H1 (cell line): ENCODE data around the gene MEA1. TPM values are rescaled to one million over a fixed set of nuclear protein-coding genes. Genes with fewer than 3 reads are reported as not detected.

Experiments used
- CTCF ChIA-PET: fragments of 300-600 bp; sonication (Branson Sonifier 250); formaldehyde crosslinking; loops from one replicate; lab custom pipeline; 2021; ENCODE audit not compliant: partially characterized antibody; lab: Charles Lee
- POLR2A ChIA-PET: fragments of 300-600 bp; sonication (Branson Sonifier 250); formaldehyde crosslinking; loops from one replicate; lab custom pipeline; 2021; ENCODE audit warnings: inconsistent platforms; ENCODE audit not compliant: partially characterized antibody; lab: Charles Lee
- DNase-seq, 2 experiments: peaks; one replicate each; pipeline versions ENCODE4 v3.0.0 to v3.0.0-alpha.2; 2010 to 2022; ENCODE audit warnings: low spot score in 2 of 2, low read depth in 1 of 2, mixed read lengths in 1 of 2
- FAIRE-seq: peaks from 2 replicates; lab custom pipeline; 2011; peaks lifted over from hg19 to GRCh38; lab: Jason Lieb, UNC
- H2AFZ ChIP-seq: 2 replicates; pipeline ENCODE4 v1.8.1; 2012; ENCODE audit warnings: low read length, inconsistent platforms
- H2AK5ac ChIP-seq: 2 replicates; pipeline ENCODE4 v1.6.1; 2013; ENCODE audit warnings: low read depth, low read length
- H2BK120ac ChIP-seq: replicated peaks from 2 replicates; pipeline ENCODE3; 2013; ENCODE audit warnings: low read depth, low read length, inconsistent platforms
- H2BK12ac ChIP-seq: 2 replicates; pipeline ENCODE4 v1.6.1; 2013; ENCODE audit warnings: low read depth, low read length
- H2BK15ac ChIP-seq: 2 replicates; pipeline ENCODE4 v1.6.1; 2013; ENCODE audit warnings: low read length
- H2BK20ac ChIP-seq: 2 replicates; pipeline ENCODE4 v1.6.1; 2013; ENCODE audit warnings: low read length
- H2BK5ac ChIP-seq: 2 replicates; pipeline ENCODE4 v1.6.1; 2013; ENCODE audit warnings: low read depth, low read length
- H3K14ac ChIP-seq: 2 replicates; pipeline ENCODE4 v1.6.1; 2013; ENCODE audit warnings: inconsistent platforms; ENCODE audit not compliant: insufficient read length
- H3K18ac ChIP-seq: 2 replicates; pipeline ENCODE4 v1.6.1; 2013; ENCODE audit warnings: low read length; ENCODE audit errors: extremely low read depth
- H3K23ac ChIP-seq: 2 replicates; pipeline ENCODE4 v1.6.1; 2013; ENCODE audit warnings: inconsistent platforms; ENCODE audit not compliant: insufficient read length
- H3K23me2 ChIP-seq: 2 replicates; pipeline ENCODE4 v1.6.1; 2013; ENCODE audit warnings: low read depth, low read length
- H3K27ac ChIP-seq: 2 replicates; pipeline ENCODE4 v1.6.1; 2011; ENCODE audit warnings: low read depth, low read length, inconsistent platforms
- H3K27me3 ChIP-seq, 4 experiments: replicated peaks in 1 of 4; 1 replicate in 1 of 4; 2 replicates in 3 of 4; pipeline versions ENCODE4 v1.6.1 to v1.8.1; 2011 to 2013; ENCODE audit warnings: low read length in 3 of 4, mild to moderate bottlenecking in 3 of 4, inconsistent platforms in 2 of 4, mixed read lengths in 2 of 4, moderate library complexity in 1 of 4; ENCODE audit not compliant: control insufficient read depth in 3 of 4, insufficient read depth in 3 of 4; ENCODE audit errors: extremely low read depth in 1 of 4
- H3K36me3 ChIP-seq, 4 experiments: 2 replicates each; pipeline versions ENCODE4 v1.6.1 to v1.8.1; 2011 to 2013; ENCODE audit warnings: mild to moderate bottlenecking in 4 of 4, low read length in 3 of 4, moderate library complexity in 2 of 4, control low read depth in 1 of 4, inconsistent platforms in 1 of 4; ENCODE audit not compliant: insufficient read depth in 4 of 4, control insufficient read depth in 2 of 4
- H3K4ac ChIP-seq: replicated peaks from 2 replicates; pipeline ENCODE3; 2013; ENCODE audit warnings: low read length, low read depth, mixed read lengths, inconsistent platforms; ENCODE audit not compliant: insufficient read length
- H3K4me1 ChIP-seq, 4 experiments: replicated peaks in 1 of 4; 1 replicate in 1 of 4; 2 replicates in 3 of 4; pipeline versions ENCODE4 v1.6.1 to v1.8.1; 2011 to 2013; ENCODE audit warnings: low read length in 3 of 4, inconsistent platforms in 2 of 4, mixed read lengths in 1 of 4; ENCODE audit not compliant: insufficient read depth in 4 of 4, control insufficient read depth in 3 of 4
- H3K4me2 ChIP-seq, 2 experiments: 2 replicates each; pipeline versions ENCODE4 v1.6.1 to v1.8.1; 2011 to 2013; ENCODE audit warnings: low read depth in 2 of 2, low read length in 2 of 2, control low read depth in 1 of 2, inconsistent platforms in 1 of 2, mild to moderate bottlenecking in 1 of 2; ENCODE audit not compliant: insufficient read depth in 1 of 2
- H3K4me3 ChIP-seq, 4 experiments: fragments of 200-600, 300-600 bp in 1 of 4; sonication (generic), shearing (Covaris generic), sonication (Bioruptor Twin) in 1 of 4; 2 replicates each; pipeline versions ENCODE4 v1.5.1 to v1.8.1; 2011 to 2016; ENCODE audit warnings: low read length in 4 of 4, low read depth in 3 of 4, control low read depth in 2 of 4, inconsistent platforms in 2 of 4, mild to moderate bottlenecking in 2 of 4, mixed read lengths in 1 of 4, moderate library complexity in 1 of 4; ENCODE audit not compliant: insufficient read depth in 2 of 4; ENCODE audit errors: extremely low read depth in 1 of 4
- H3K56ac ChIP-seq: replicated peaks from 2 replicates; pipeline ENCODE3; 2013; ENCODE audit warnings: low read depth, mild to moderate bottlenecking, mixed read lengths, low read length, inconsistent platforms; ENCODE audit not compliant: insufficient read length
- H3K79me1 ChIP-seq: 2 replicates; pipeline ENCODE4 v1.6.1; 2013; ENCODE audit warnings: low read depth, low read length, control low read depth
- H3K79me2 ChIP-seq, 2 experiments: 2 replicates each; pipeline versions ENCODE4 v1.6.1 to v1.8.1; 2012 to 2013; ENCODE audit warnings: low read length in 2 of 2, mild to moderate bottlenecking in 2 of 2, inconsistent platforms in 1 of 2; ENCODE audit not compliant: insufficient read depth in 2 of 2, control insufficient read depth in 1 of 2
- H3K9ac ChIP-seq, 4 experiments: replicated peaks in 1 of 4; 1 replicate in 1 of 4; 2 replicates in 3 of 4; pipeline versions ENCODE4 v1.6.1 to v1.8.1; 2011 to 2013; ENCODE audit warnings: low read depth in 3 of 4, low read length in 3 of 4, control low read depth in 2 of 4, mild to moderate bottlenecking in 2 of 4, moderate library complexity in 2 of 4, inconsistent platforms in 1 of 4; ENCODE audit errors: extremely low read depth in 1 of 4
- H3K9me3 ChIP-seq, 2 experiments: 2 replicates each; pipeline versions ENCODE4 v1.6.1 to v1.8.1; 2012 to 2013; ENCODE audit warnings: mild to moderate bottlenecking in 2 of 2, moderate library complexity in 2 of 2, control low read depth in 1 of 2, inconsistent platforms in 1 of 2, low read depth in 1 of 2, low read length in 1 of 2, mixed read lengths in 1 of 2; ENCODE audit not compliant: insufficient read depth in 2 of 2
- H4K20me1 ChIP-seq, 2 experiments: replicated peaks in 1 of 2; 2 replicates each; pipeline versions ENCODE3 to v1.8.1; 2011 to 2013; ENCODE audit warnings: inconsistent platforms in 2 of 2, low read length in 2 of 2, mild to moderate bottlenecking in 1 of 2; ENCODE audit not compliant: insufficient read depth in 2 of 2, control insufficient read depth in 1 of 2
- H4K5ac ChIP-seq: 2 replicates; pipeline ENCODE4 v1.6.1; 2013; ENCODE audit warnings: low read length, low read depth, mixed read lengths, inconsistent platforms; ENCODE audit not compliant: insufficient read length
- H4K8ac ChIP-seq: 2 replicates; pipeline ENCODE4 v1.8.0; 2013; ENCODE audit warnings: mild to moderate bottlenecking, moderate library complexity, low read length, inconsistent platforms; ENCODE audit not compliant: insufficient read depth; ENCODE audit errors: extremely low read depth
- H4K91ac ChIP-seq: replicated peaks from 2 replicates; pipeline ENCODE3; 2013; ENCODE audit warnings: low read length, mixed read lengths, inconsistent platforms; ENCODE audit not compliant: insufficient read length
- ASH2L ChIP-seq: fragments of 200-600, 300-600 bp; sonication (generic); IDR thresholded peaks from one replicate; pipeline ENCODE4 v1.7.1; 2017; ENCODE audit warnings: low read length
- BRCA1 ChIP-seq: IDR thresholded peaks from 2 replicates; pipeline ENCODE4 v1.6.1; 2012; ENCODE audit warnings: low read depth, low read length, improper control_type of control experiment
- GABPA ChIP-seq: IDR thresholded peaks from 2 replicates; pipeline ENCODE4 v1.6.1; 2011; ENCODE audit warnings: mild to moderate bottlenecking, low read length, moderate library complexity, borderline replicate concordance; ENCODE audit not compliant: insufficient read depth
- JUN ChIP-seq: IDR thresholded peaks from 2 replicates; pipeline ENCODE4 v1.6.1; 2011; ENCODE audit warnings: low read depth, mild to moderate bottlenecking, improper control_type of control experiment, low read length
- KDM5A ChIP-seq: fragments of 200-600 bp; IDR thresholded peaks from 2 replicates; pipeline ENCODE4 v1.7.1; 2012; ENCODE audit warnings: mild to moderate bottlenecking, low read length, inconsistent platforms, mixed read lengths
- NANOG ChIP-seq: IDR thresholded peaks from 2 replicates; pipeline ENCODE4 v1.6.1; 2011; ENCODE audit warnings: low read length, low read depth, mild to moderate bottlenecking, inconsistent platforms; ENCODE audit not compliant: insufficient read depth, poor library complexity, severe bottlenecking
- SAP30 ChIP-seq: fragments of 300-600 bp; sonication (generic); IDR thresholded peaks from 2 replicates; pipeline ENCODE4 v1.7.1; 2012; ENCODE audit warnings: low read length, moderate library complexity, mild to moderate bottlenecking, inconsistent platforms; ENCODE audit not compliant: insufficient read depth, insufficient replicate concordance
- SIN3A ChIP-seq, 2 experiments: IDR thresholded peaks in 1 of 2; conservative IDR thresholded peaks in 1 of 2; 2 replicates each; pipeline ENCODE4 v1.6.1; 2011 to 2012; ENCODE audit warnings: low read length in 2 of 2, improper control_type of control experiment in 1 of 2, low read depth in 1 of 2, mild to moderate bottlenecking in 1 of 2
- TAF1 ChIP-seq: IDR thresholded peaks from 2 replicates; pipeline ENCODE4 v1.6.1; 2011; ENCODE audit warnings: mild to moderate bottlenecking, low read depth, low read length
- YY1 ChIP-seq: IDR thresholded peaks from 2 replicates; pipeline ENCODE4 v1.6.1; 2011; ENCODE audit warnings: low read depth, mild to moderate bottlenecking, low read length
- WGBS, 2 experiments: shearing (Covaris generic) in 1 of 2; methylation state at CpG; one replicate each; pipeline versions ENCODE4 v1.1.6 to v1.1.7; 2013 to 2015; ENCODE audit warnings: low lambda C conversion rate in 2 of 2, mixed read lengths in 2 of 2, inconsistent platforms in 1 of 2, low coverage in 1 of 2, missing lambda C conversion rate in 1 of 2; ENCODE audit not compliant: insufficient replicate concordance in 2 of 2, insufficient coverage in 1 of 2, insufficient read length in 1 of 2; ENCODE audit errors: extremely low coverage in 1 of 2, missing lambda C conversion rate in 1 of 2; 5-methylcytosine and 5-hydroxymethylcytosine counted together
- polyA plus RNA-seq, 7 experiments: library from polyadenylated mRNA; depleted of rRNA in 3 of 7; stranded (reverse) in 5 of 7; unstranded in 2 of 7; fragments of >200 nt in 5 of 7; fragments of 200-250 nt in 2 of 7; gene quantifications; 1 replicate in 5 of 7; 2 replicates in 1 of 7; 4 replicates in 1 of 7; pipeline versions ENCODE4 v1.2.1 to v1.2.3, GENCODE V29; 2011 to 2013; ENCODE audit warnings: missing spikeins in 2 of 7, mixed read lengths in 2 of 7
- total RNA-seq: library from RNA; stranded (reverse); fragmentation: NEBNext Ultra II Directional; extraction: Animal tissue kit (Norgen Biotek cat#: 25700); gene quantifications from 2 replicates; pipeline ENCODE4 v1.2.1, GENCODE V29; 2021

MEA1 gene
- total and polyA plus RNA-seq, 2 of the 8 experiments (the other 6 are each of a cell fraction or from before 2014, with no cell fraction given), result 94.2 to 96.4 TPM

DNA sequence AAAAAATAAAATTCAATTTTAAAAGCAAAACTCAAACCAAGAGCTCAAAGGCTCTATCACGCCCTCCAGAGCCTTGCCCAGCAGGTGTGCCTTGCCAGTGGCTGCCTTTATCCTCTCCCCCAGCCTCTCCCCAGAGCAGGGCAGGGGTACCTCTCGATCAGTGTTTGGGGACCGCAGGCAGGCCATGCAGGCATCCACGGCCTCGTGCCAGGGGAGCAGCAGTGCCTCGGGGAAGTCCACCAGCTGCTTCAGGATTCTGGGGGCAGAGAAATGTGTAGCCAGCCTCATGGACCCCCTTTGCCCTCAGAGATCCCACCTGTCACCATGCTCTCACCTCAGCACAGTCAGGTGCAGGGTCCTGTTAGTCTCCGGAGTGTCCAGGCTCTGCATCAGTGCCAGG, 34.3 kb upstream of the MEA1 start:
- TF ChIP-seq TAF1 (no peak), SAP30 (no peak), SIN3A (conservative IDR thresholded peaks at IDR 0.05 in 1 of 2, IDR thresholded peaks at IDR 0.05 in 1 of 2; ENCODE audit: low read depth in 1 of 2, low read length in 2 of 2) (no peak), ASH2L (no peak), KDM5A (no peak), NANOG (no peak), BRCA1 (no peak), GABPA (no peak), YY1 (no peak), JUN (no peak)
- CTCF ChIA-PET, result interaction anchor here (1.0 to 2.1 kb wide), 4 partner anchors 13 to 147 kb away, joined by 3 to 5 read pairs (median 4); no protein-coding TSS in a partner anchor
- no peaks in the 10 kb centered on the region for H3K79me2 ChIP-seq
- no peak overlapping the region for H2BK20ac ChIP-seq
- no peak for FAIRE-seq
- H2AK5ac ChIP-seq, result no peak overlapping the region
- H3K9me3 ChIP-seq, result no peaks in the 10 kb centered on the region
- H3K27ac ChIP-seq, result no peak overlapping the region
- H2AFZ ChIP-seq, result no peak overlapping the region
- H3K79me1 ChIP-seq, result peaks cover 3% of the 10 kb centered on the region; the same call in 1 of the 2 replicates
- no peak overlapping the region for H3K4ac ChIP-seq
- no peak overlapping the region for H3K56ac ChIP-seq
- no peak overlapping the region for H4K8ac ChIP-seq
- H3K4me1 ChIP-seq, result peaks cover 0 to 8% (median 4%) of the 10 kb centered on the region in 4 experiments; a peak in 4 of 7 replicates
- no peak overlapping the region for H2BK120ac ChIP-seq
- no peak overlapping the region for H4K91ac ChIP-seq
- H3K23ac ChIP-seq, result no peak overlapping the region
- POLR2A ChIA-PET, result interaction anchor here (0.5 to 29.7 kb wide), 7 partner anchors 8 to 123 kb away, joined by 3 to 584 read pairs (median 5); partner anchors contain the start of genes KLC4, KLHDC3, MEA1 and MRPL2
- no peak overlapping the region for H3K4me2 ChIP-seq
- no peak overlapping the region for H3K14ac ChIP-seq
- H3K23me2 ChIP-seq, result peaks cover 1% of the 10 kb centered on the region
- DNase-seq, result no peak
- H3K36me3 ChIP-seq, result peaks cover 2 to 31% (median 9%) of the 10 kb centered on the region in 4 experiments; a peak in 5 of 8 replicates
- no peak overlapping the region for H2BK12ac ChIP-seq
- no peak overlapping the region for H3K18ac ChIP-seq
- H2BK15ac ChIP-seq, result no peak overlapping the region
- no peak overlapping the region for H4K5ac ChIP-seq
- WGBS, 2 experiments, result 94% methylated on average over 7 of the region's 7 CpGs; no CpG with 5 or more reads in 1 of the 2 experiments
- no peak overlapping the region for H2BK5ac ChIP-seq
- H3K9ac ChIP-seq, result no peak overlapping the region
- H3K27me3 ChIP-seq, result no peaks in the 10 kb centered on the region
- H4K20me1 ChIP-seq, result peaks cover 4% of the 10 kb centered on the region in 2 experiments
- no peak overlapping the region for H3K4me3 ChIP-seq
